ENCODE data around the gene RWDD3.

DNA sequence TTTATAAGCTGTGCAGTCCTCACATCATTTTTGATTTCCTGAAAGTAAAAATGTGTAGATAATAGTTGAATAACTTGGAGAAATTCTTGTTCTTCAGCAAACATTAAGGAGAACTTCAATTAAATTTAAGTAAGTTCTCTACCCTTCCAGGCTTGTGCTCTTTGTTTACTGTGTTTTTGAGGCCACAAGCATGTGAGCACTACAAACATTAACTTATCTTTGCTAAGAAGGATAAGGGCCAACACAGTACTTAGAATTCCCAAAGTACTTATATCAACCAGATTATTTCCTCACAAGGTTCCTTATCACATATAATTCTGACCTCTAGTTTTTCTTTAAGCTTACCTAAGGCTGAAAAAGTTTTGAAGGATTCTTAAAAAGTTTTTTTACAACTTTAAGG lies 24.7 kb upstream of the RWDD3 start:
- TF ChIP-seq CTCF (conservative IDR thresholded peaks at IDR 0.05), result no peak
- no peak for TF ChIP-seq EZH2 (IDR thresholded peaks at IDR 0.05; ENCODE audit: low read depth)
